KBM-7 (cell line): ENCODE measurements around the gene OGFOD2.

Source experiments
- DNase-seq: peaks from one replicate; pipeline ENCODE4 v3.0.0-alpha.2; 2015
- in situ Hi-C: fragments of 300-500 bp; cut with MboI; formaldehyde crosslinking; loops from 2 replicates; pipeline ENCODE4 v1.14.3; 2020; ENCODE audit warnings: low sequenced_read_pairs, low pct_unique_long_range_greater_than_20kb, mixed read lengths

OGFOD2 gene

GRCh38 chr12:122969676-122970075, 5.4 kb upstream of the OGFOD2 start:
- in situ Hi-C loops, result no loop called here
- DNase-seq, result no peak

- in situ Hi-C loops, result no loop called here
- DNase-seq, result peak; percentile 98
Measured at GRCh38 chr12:122974274-122974891, 661 bp upstream of the OGFOD2 start.

- in situ Hi-C loops, result no loop called here
- peak; percentile 38 for DNase-seq
Measured at GRCh38 chr12:122975790-122976647, 975 bp downstream of the OGFOD2 start.

GRCh38 chr12:122976648-122976975, 1.6 kb downstream of the OGFOD2 start:
- in situ Hi-C loops, result no loop called here
- DNase-seq, result no peak

GRCh38 chr12:122977153-122977552, 2.1 kb downstream of the OGFOD2 start:
- no peak for DNase-seq
- in situ Hi-C loops, result no loop called here

GRCh38 chr12:122977655-122978392, 2.8 kb downstream of the OGFOD2 start:
- in situ Hi-C loops, result no loop called here
- no peak for DNase-seq

- in situ Hi-C loops, result no loop called here
- DNase-seq, result no peak
Measured at GRCh38 chr12:122978507-122978955, 3.5 kb downstream of the OGFOD2 start.

- DNase-seq, result no peak
- in situ Hi-C loops, result no loop called here
Measured at GRCh38 chr12:122979001-122979907, 4.2 kb downstream of the OGFOD2 start.

GRCh38 chr12:122979908-122980182, 4.8 kb downstream of the OGFOD2 start:
- peak; percentile 28 for DNase-seq
- in situ Hi-C loops, result no loop called here

- DNase-seq, result peak; percentile 75
- in situ Hi-C loops, result no loop called here
Measured at GRCh38 chr12:122980183-122981035, 5.4 kb downstream of the OGFOD2 start, which contains the start of gene ARL6IP4. Gene ARL6IP4, plus strand, starts transcription at chr12:122980681. Its CDS starts 459 bp downstream, at chr12:122981140.

- in situ Hi-C loops, result no loop called here
- no peak for DNase-seq
Measured at GRCh38 chr12:122981036-122981471, 6.0 kb downstream of the OGFOD2 start.

- in situ Hi-C loops, result no loop called here
- peak; percentile 32 for DNase-seq
Measured at GRCh38 chr12:122981587-122982476, 6.8 kb downstream of the OGFOD2 start.

- DNase-seq, result no peak
- in situ Hi-C loops, result no loop called here
Measured at GRCh38 chr12:122982477-122982815, 7.4 kb downstream of the OGFOD2 start.

- DNase-seq, result no peak
- in situ Hi-C loops, result no loop called here
Measured at GRCh38 chr12:122982963-122983788, 8.1 kb downstream of the OGFOD2 start.

- DNase-seq, result peak; percentile 19
- in situ Hi-C loops, result no loop called here
Measured at GRCh38 chr12:122983789-122984515, 8.9 kb downstream of the OGFOD2 start.
